Fibroblast of villous mesenchyme (primary cell): ENCODE results near the gene C1orf167. TPM values are rescaled to one million over a fixed set of nuclear protein-coding genes. Genes with fewer than 3 reads are reported as not detected.

Source experiments
- DNase-seq: peaks from one replicate; pipeline ENCODE4 v3.0.0-alpha.2; 2010; ENCODE audit warnings: low read depth
- H3K4me3 ChIP-seq: 2 replicates; pipeline ENCODE4 v1.5.1; 2011; ENCODE audit warnings: low read depth, mild to moderate bottlenecking, low read length
- total RNA-seq: library from RNA; depleted of rRNA; stranded (reverse); fragments of >200 nt; gene quantifications from 2 replicates; pipeline ENCODE4 v1.2.3, GENCODE V29; 2012
- TF ChIP-seq, protein P1 (sequence below): IDR thresholded peaks from 2 replicates; pipeline ENCODE4 v1.5.1; 2012; ENCODE audit warnings: low read depth, mild to moderate bottlenecking, low read length; ENCODE audit not compliant: insufficient read depth

C1orf167 gene
- total RNA-seq, 1 donor: under 0.01 TPM

DNA sequence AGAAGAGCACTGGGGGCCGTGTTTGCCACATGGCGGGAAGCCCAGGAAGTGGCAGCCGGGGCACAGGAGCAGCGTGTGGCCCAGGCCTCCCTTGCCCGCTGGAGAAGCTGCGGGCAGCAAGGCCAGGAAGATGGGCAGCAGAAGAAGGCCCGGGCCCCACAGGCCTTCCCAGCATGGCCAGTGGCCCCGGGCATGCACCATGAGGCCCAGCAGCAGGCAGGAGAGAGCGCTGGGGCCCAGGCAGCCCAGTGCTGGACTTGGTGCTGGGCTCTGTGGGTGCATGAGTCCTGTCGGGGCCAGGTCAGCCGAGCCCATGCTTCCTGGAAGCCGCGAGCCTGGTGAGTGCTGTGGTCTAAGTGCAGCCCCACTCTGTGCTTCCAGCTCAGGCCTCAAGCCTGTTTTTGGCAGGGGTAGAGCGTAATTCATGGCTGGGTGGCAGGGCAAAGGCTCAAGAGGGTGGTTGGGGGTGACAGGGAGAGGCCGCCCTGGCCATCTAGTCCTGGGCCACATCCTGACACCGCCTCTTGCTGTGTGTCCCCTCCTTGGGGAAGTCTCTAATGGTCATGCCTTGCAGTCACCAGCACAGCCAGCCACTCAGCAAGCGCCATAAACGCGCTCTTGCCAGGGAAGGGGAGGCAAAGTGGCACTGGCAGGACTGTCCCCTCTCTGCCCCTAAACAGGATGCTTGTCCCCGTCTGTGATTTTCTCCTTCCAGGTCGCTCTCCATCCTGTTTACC is 22.4 kb downstream of the C1orf167 start:
- H3K4me3 ChIP-seq: peak overlapping the region; percentile 30
- DNase-seq: no peak
- TF ChIP-seq, protein P1, sequence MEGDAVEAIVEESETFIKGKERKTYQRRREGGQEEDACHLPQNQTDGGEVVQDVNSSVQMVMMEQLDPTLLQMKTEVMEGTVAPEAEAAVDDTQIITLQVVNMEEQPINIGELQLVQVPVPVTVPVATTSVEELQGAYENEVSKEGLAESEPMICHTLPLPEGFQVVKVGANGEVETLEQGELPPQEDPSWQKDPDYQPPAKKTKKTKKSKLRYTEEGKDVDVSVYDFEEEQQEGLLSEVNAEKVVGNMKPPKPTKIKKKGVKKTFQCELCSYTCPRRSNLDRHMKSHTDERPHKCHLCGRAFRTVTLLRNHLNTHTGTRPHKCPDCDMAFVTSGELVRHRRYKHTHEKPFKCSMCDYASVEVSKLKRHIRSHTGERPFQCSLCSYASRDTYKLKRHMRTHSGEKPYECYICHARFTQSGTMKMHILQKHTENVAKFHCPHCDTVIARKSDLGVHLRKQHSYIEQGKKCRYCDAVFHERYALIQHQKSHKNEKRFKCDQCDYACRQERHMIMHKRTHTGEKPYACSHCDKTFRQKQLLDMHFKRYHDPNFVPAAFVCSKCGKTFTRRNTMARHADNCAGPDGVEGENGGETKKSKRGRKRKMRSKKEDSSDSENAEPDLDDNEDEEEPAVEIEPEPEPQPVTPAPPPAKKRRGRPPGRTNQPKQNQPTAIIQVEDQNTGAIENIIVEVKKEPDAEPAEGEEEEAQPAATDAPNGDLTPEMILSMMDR: no peak

DNA sequence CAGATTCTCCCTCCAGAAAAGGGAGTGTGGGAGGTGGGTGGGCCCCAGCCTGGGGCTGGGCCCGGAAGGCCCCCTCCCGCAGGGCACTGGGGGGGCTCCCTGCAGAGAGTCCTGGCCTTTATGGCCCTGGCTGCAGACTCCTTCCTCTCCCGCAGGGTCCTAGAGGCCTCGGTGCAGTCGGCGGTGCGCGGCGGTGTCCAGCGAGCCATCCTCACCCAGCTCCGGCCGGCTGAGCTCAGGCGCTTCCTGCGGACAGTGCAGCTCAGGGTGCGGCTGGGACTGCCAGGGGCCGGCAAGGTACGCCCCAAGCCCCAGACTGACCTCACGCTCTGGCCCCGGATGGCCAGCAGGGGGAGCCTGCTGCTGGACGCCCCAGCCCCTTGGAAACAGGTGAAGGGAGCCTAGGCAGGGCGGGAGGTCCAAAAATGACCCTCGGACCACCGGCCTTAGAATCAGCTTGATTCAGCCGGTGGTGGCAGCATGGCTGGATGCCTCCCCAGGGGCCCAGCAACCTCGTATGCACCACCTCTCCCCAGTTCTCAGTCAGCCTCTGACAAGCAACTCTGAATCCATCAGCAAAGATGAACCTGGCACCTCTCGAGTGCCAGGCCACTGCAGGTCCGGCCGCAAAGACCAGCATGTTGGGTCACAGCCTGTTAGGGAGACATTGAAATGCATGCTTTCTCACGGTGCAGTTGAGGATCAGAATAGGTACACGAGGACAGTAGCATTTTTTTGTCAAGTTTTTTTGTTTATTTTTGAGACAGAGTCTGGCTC is 23.2 kb downstream of the C1orf167 start:
- H3K4me3 ChIP-seq: peak overlapping the region; percentile 30
- peak; percentile 74 for DNase-seq
- TF ChIP-seq, protein P1: peak; percentile 87

DNA sequence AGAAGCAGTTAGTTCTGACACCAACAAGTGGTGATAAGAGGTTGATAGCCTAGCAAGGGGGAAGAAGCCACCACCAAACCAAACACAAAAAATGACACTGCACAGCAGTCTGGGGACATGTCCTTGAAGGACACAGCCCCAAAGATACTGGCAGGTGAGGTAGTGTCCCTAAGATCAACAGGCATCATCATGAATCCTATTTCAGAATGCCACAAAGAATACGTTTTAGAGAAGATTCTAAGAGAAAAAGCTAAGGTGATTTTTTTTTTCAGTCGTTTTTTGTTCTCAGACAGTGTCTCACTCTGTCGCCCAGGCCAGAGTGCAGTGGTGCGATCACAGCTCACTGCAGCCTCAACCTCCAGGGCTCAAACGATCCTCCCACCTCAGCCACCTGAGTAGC is 24.2 kb downstream of the C1orf167 start:
- H3K4me3 ChIP-seq: no peak overlapping the region
- no peak for DNase-seq
- TF ChIP-seq, protein P1: no peak

DNA sequence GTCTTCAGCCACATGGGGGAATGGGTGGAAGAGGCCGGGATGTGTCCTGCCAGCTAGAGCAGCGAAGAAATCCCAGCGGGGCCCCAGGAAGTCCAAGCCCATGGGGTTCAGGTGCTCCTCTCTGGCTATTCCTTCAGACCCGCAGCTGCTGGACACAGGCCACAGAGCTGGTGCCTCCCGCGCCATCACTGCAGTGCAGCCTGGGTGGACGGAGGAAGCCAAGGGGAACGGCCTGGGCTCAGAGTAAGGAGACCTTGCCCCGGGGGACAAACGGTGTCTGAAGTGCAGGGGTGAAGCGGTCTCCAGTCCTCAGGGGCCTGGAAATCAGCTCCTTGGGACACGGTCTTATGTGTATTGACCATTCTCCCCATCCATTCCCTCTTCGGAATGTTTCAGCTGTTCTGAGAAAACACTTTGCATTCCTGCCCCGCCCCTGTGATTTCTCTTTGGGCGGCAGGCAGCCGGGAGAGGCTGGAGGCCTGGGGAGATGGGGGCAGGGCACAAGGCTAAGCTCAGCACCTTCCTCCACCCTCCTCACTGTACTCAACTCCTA is 25.3 kb downstream of the C1orf167 start:
- no peak overlapping the region for H3K4me3 ChIP-seq
- TF ChIP-seq, protein P1: no peak
- DNase-seq: peak; percentile 58

DNA sequence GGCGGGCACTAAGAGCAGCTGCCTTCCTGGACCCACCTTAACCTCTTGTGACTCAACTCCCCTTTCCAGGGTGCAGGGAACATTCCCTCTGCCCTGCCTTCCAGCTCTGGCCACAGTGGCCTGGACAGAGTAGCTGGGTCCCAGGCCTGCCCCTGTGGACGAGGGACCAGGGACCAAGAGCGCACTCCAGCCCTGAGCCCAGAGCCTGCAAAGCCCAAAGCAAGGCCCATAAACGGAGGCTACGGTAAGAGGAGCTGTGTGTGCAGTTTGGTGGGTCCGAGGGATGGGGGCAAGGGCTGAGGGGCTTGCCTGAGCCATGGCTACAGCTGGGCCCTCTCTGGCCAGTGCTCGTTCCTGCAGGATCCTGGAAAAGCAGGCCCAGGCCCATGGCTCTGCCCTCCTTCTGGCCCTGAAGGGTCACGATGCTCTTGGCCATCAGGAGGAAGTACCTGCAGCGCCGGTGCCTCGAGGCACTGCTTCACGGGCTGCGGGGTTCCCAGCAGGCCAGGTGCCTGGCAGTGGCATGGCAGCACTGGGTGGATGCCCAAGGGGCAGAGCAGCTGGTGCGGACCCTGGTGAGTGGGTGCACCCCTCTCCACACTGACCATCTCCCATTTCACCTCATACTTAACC is 25.9 kb downstream of the C1orf167 start:
- no peak overlapping the region for H3K4me3 ChIP-seq
- no peak for DNase-seq
- TF ChIP-seq, protein P1: no peak

DNA sequence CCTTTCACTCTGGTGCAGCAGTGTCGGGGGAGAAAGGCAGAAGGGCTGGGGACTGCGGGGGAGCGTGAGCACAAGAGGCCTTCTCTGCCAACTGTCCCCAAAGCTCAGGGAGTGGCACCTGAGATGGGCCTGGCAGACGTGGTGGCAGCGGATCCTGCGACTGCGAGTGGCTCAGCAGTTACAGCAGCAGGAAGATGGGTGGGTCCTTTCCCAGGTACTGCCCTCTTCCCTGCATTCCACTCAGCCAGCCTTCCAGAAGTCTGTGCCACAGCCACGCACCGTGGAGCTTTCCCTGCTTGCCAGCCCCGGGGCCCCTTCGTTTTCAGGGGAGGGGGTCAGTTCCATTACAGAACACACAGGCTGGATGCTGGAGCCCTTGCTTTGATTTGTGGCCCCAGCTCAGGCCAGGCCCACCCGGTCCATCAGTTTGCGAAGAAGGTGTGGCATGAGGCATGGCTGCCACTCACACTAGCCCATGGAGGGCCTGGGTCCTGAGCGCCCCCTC is 26.6 kb downstream of the C1orf167 start:
- TF ChIP-seq, protein P1: no peak
- no peak for DNase-seq
- no peak overlapping the region for H3K4me3 ChIP-seq
